ENCODE measurements around the gene SPATA31C1. TPM values are rescaled to one million over a fixed set of nuclear protein-coding genes. Genes with fewer than 3 reads are reported as not detected.

Gene SPATA31C1
- total and polyA plus RNA-seq, 2 donors (not counting 1 experiment from before 2014, with no cell fraction given) = not detected

DNA sequence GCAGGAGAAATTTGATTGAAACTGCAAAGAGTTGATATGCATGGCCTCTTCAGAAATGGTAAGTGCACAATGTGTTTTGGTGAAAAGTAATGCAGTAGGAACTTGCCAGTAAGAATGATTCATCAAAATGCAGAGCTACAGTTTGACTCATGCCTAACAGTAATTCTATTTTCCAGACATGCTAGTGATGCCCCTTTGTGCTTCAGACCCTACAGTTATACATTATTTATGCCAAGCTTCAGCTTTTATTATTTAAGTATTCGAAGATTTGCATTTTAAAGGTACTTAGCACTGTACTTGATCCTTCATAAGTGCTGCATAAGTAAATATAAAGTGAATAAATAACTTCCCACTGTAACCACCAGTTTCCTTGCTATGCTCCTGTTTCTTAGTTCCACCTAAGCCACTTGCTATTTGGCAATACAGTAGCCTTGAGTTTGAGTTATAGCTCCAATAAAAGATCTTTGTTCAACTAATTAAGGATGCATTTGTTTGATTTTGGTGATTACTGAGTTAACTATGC is 38.7 kb upstream of the SPATA31C1 start:
- ATAC-seq (ENCODE audit: low read depth) = no peak
- H4K20me1 ChIP-seq (ENCODE audit: control insufficient read depth, insufficient read depth, low read length, poor library complexity, severe bottlenecking) = no peaks in the 10 kb centered on the region

DNA sequence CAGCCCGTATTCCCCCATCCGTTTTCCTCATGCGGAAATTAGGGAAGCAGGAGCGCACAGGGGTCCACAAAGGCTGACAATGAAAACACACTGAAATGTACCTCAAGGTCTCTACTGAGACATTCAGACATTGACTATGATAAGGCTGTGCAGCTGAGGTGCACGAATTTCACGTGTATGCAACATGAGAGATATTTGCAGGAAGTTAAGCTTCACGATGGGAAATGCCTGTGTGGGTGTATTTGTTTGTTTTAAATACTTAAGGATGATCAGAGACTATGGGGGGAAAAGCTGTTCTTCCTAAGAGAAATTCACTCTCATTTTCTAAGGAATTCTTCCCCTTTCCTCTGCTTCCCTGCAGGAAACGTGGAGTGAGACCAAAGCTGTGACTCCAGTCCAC is 37.6 kb upstream of the SPATA31C1 start:
- 89% methylated on average over 6 of the region's 8 CpGs for WGBS (ENCODE audit: insufficient coverage)
- H3K4me3 Mint-ChIP-seq = no peak overlapping the region
- TF ChIP-seq, protein P1, sequence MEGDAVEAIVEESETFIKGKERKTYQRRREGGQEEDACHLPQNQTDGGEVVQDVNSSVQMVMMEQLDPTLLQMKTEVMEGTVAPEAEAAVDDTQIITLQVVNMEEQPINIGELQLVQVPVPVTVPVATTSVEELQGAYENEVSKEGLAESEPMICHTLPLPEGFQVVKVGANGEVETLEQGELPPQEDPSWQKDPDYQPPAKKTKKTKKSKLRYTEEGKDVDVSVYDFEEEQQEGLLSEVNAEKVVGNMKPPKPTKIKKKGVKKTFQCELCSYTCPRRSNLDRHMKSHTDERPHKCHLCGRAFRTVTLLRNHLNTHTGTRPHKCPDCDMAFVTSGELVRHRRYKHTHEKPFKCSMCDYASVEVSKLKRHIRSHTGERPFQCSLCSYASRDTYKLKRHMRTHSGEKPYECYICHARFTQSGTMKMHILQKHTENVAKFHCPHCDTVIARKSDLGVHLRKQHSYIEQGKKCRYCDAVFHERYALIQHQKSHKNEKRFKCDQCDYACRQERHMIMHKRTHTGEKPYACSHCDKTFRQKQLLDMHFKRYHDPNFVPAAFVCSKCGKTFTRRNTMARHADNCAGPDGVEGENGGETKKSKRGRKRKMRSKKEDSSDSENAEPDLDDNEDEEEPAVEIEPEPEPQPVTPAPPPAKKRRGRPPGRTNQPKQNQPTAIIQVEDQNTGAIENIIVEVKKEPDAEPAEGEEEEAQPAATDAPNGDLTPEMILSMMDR (IDR thresholded peaks at IDR 0.05) = no peak
- TF ChIP-seq EZH2 (IDR thresholded peaks at IDR 0.05; ENCODE audit: borderline replicate concordance, insufficient read depth, low read depth, low read length, poor library complexity, severe bottlenecking) = no peak

More for the DNA sequence above, 38.7 kb upstream of the SPATA31C1 start:
- Mint-ChIP-seq H3K4me1 (no peaks in the 10 kb centered on the region), H3K27me3 (no peaks in the 10 kb centered on the region), H3K9me3 (ENCODE audit: insufficient read depth) (no peaks in the 10 kb centered on the region), H3K4me3 (no peak overlapping the region), H3K27ac (no peak overlapping the region)
- CTCF ChIA-PET = no interaction called here
- Histone ChIP-seq H3K27me3 (replicated peaks in 1 of 4; ENCODE audit: control extremely low read depth in 1 of 4, control insufficient read depth in 3 of 4, insufficient read depth in 4 of 4, low read length in 3 of 4) (no peaks in the 10 kb centered on the region), H3K36me3 (replicated peaks in 1 of 2; ENCODE audit: control extremely low read depth in 1 of 2, control insufficient read depth in 1 of 2, extremely low read depth in 1 of 2, insufficient read depth in 2 of 2, low read length in 1 of 2) (no peaks in the 10 kb centered on the region), H3K9ac (ENCODE audit: low read length) (no peak overlapping the region), H3K4me1 (ENCODE audit: control insufficient read depth in 2 of 2, insufficient read depth in 2 of 2, low read length in 2 of 2) (no peaks in the 10 kb centered on the region), H3K27ac (ENCODE audit: low read length in 2 of 2) (no peak overlapping the region), H2AFZ (ENCODE audit: insufficient read depth, low read depth, low read length, poor library complexity, severe bottlenecking) (no peak overlapping the region), H3K79me2 (ENCODE audit: control insufficient read depth, insufficient read depth, low read length) (no peaks in the 10 kb centered on the region), H3K4me3 (ENCODE audit: control extremely low read depth in 1 of 5, extremely low read depth in 1 of 5, insufficient read depth in 1 of 5, low read depth in 2 of 5, low read length in 4 of 5) (no peak overlapping the region), H3K9me3 (ENCODE audit: control extremely low read depth in 1 of 3, control insufficient read depth in 2 of 3, insufficient read depth in 1 of 3, low read length in 2 of 3) (peaks cover 0 to 3% (median 0%) of the 10 kb centered on the region in 3 donors), H3K4me2 (replicated peaks; ENCODE audit: low read depth, low read length, poor library complexity, severe bottlenecking) (no peak overlapping the region)
- no CpG with 5 or more reads among the region's 1 CpG for WGBS (ENCODE audit: insufficient coverage)
- no peak for TF ChIP-seq EZH2 (IDR thresholded peaks at IDR 0.05; ENCODE audit: borderline replicate concordance, insufficient read depth, low read depth, low read length, poor library complexity, severe bottlenecking)
- TF ChIP-seq, protein P1 (IDR thresholded peaks at IDR 0.05) = no peak
- DNase-seq = no peak
- POLR2A ChIA-PET = no interaction called here
- intact Hi-C loops (cut with micrococcal nuclease) = no loop called here

More for the DNA sequence above, 37.6 kb upstream of the SPATA31C1 start:
- no peak for DNase-seq
- no peaks in the 10 kb centered on the region for H3K79me2 ChIP-seq (ENCODE audit: control insufficient read depth, insufficient read depth, low read length)
- H3K9me3 ChIP-seq (ENCODE audit: control extremely low read depth in 1 of 3, control insufficient read depth in 2 of 3, insufficient read depth in 1 of 3, low read length in 2 of 3) = peaks cover 0 to 3% (median 0%) of the 10 kb centered on the region in 3 donors
- H4K20me1 ChIP-seq (ENCODE audit: control insufficient read depth, insufficient read depth, low read length, poor library complexity, severe bottlenecking) = no peaks in the 10 kb centered on the region
- ChIA-PET CTCF (no interaction called here), POLR2A (no interaction called here)
- no peak overlapping the region for H3K9ac ChIP-seq (ENCODE audit: low read length)
- no peak for ATAC-seq (ENCODE audit: low read depth)
- no peak overlapping the region for H3K27ac Mint-ChIP-seq
- H3K36me3 ChIP-seq (replicated peaks in 1 of 2; ENCODE audit: control extremely low read depth in 1 of 2, control insufficient read depth in 1 of 2, extremely low read depth in 1 of 2, insufficient read depth in 2 of 2, low read length in 1 of 2) = no peaks in the 10 kb centered on the region
- H3K27me3 ChIP-seq (replicated peaks in 1 of 4; ENCODE audit: control extremely low read depth in 1 of 4, control insufficient read depth in 3 of 4, insufficient read depth in 4 of 4, low read length in 3 of 4) = no peaks in the 10 kb centered on the region
- H3K4me1 Mint-ChIP-seq = no peaks in the 10 kb centered on the region
- H3K9me3 Mint-ChIP-seq (ENCODE audit: insufficient read depth) = no peaks in the 10 kb centered on the region
- no peak overlapping the region for H3K4me3 ChIP-seq (ENCODE audit: control extremely low read depth in 1 of 5, extremely low read depth in 1 of 5, insufficient read depth in 1 of 5, low read depth in 2 of 5, low read length in 4 of 5)
- H3K4me1 ChIP-seq (ENCODE audit: control insufficient read depth in 2 of 2, insufficient read depth in 2 of 2, low read length in 2 of 2) = no peaks in the 10 kb centered on the region
- intact Hi-C loops (cut with micrococcal nuclease) = no loop called here
- no peaks in the 10 kb centered on the region for H3K27me3 Mint-ChIP-seq
- no peak overlapping the region for H2AFZ ChIP-seq (ENCODE audit: insufficient read depth, low read depth, low read length, poor library complexity, severe bottlenecking)
- H3K4me2 ChIP-seq (replicated peaks; ENCODE audit: low read depth, low read length, poor library complexity, severe bottlenecking) = no peak overlapping the region
- H3K27ac ChIP-seq (ENCODE audit: low read length in 2 of 2) = no peak overlapping the region
